ENCODE measurements around the gene WDR37.

The WDR37 gene

GRCh38 chr10:1134156-1134555 lies 78.0 kb downstream of the WDR37 start:
- TF ChIP-seq CTCF (IDR thresholded peaks at IDR 0.05; ENCODE audit: low read depth, low read length): no peak
- DNase-seq (ENCODE audit: low read depth in 2 of 2): no peak
- H3K4me3 ChIP-seq (replicated peaks in 1 of 2; ENCODE audit: low read depth in 2 of 2, low read length in 2 of 2): no peak overlapping the region

GRCh38 chr10:1136268-1136667 lies 80.1 kb downstream of the WDR37 start:
- TF ChIP-seq CTCF (IDR thresholded peaks at IDR 0.05; ENCODE audit: low read depth, low read length): no peak
- no peak overlapping the region for H3K4me3 ChIP-seq (replicated peaks in 1 of 2; ENCODE audit: low read depth in 2 of 2, low read length in 2 of 2)
- DNase-seq (ENCODE audit: low read depth in 2 of 2): no peak

- H3K4me3 ChIP-seq (replicated peaks in 1 of 2; ENCODE audit: low read depth in 2 of 2, low read length in 2 of 2): no peak overlapping the region
- no peak for TF ChIP-seq CTCF (IDR thresholded peaks at IDR 0.05; ENCODE audit: low read depth, low read length)
- DNase-seq (ENCODE audit: low read depth in 2 of 2): no peak
Measured at GRCh38 chr10:1137499-1138163, 81.4 kb downstream of the WDR37 start.

- DNase-seq (ENCODE audit: low read depth in 2 of 2): no peak
- no peak for TF ChIP-seq CTCF (IDR thresholded peaks at IDR 0.05; ENCODE audit: low read depth, low read length)
- H3K4me3 ChIP-seq (replicated peaks in 1 of 2; ENCODE audit: low read depth in 2 of 2, low read length in 2 of 2): no peak overlapping the region
Measured at GRCh38 chr10:1138529-1138928, 82.3 kb downstream of the WDR37 start.

GRCh38 chr10:1141261-1141660 lies 85.1 kb downstream of the WDR37 start:
- no peak for DNase-seq (ENCODE audit: low read depth in 2 of 2)

GRCh38 chr10:1141701-1142100 lies 85.5 kb downstream of the WDR37 start:
- H3K4me3 ChIP-seq (replicated peaks in 1 of 2; ENCODE audit: low read depth in 2 of 2, low read length in 2 of 2): no peak overlapping the region
- no peak for DNase-seq (ENCODE audit: low read depth in 2 of 2)
- TF ChIP-seq CTCF (IDR thresholded peaks at IDR 0.05; ENCODE audit: low read depth, low read length): no peak

More at GRCh38 chr10:1141261-1141660, 85.1 kb downstream of the WDR37 start:
- no peak overlapping the region for H3K4me3 ChIP-seq (replicated peaks in 1 of 2; ENCODE audit: low read depth in 2 of 2, low read length in 2 of 2)
- TF ChIP-seq CTCF (IDR thresholded peaks at IDR 0.05; ENCODE audit: low read depth, low read length): no peak

GRCh38 chr10:1142596-1142995 lies 86.4 kb downstream of the WDR37 start:
- TF ChIP-seq CTCF (IDR thresholded peaks at IDR 0.05; ENCODE audit: low read depth, low read length): peak; percentile 26
- DNase-seq (ENCODE audit: low read depth in 2 of 2): no peak
- H3K4me3 ChIP-seq (replicated peaks in 1 of 2; ENCODE audit: low read depth in 2 of 2, low read length in 2 of 2): no peak overlapping the region
